WTC11 (cell line): ENCODE results near the gene WFDC1. TPM values are rescaled to one million over a fixed set of nuclear protein-coding genes. Genes with fewer than 3 reads are reported as not detected.
A peak's percentile ranks its signal among the peaks of the same experiment; 100 is the strongest.

Experiments
- ATAC-seq: fragments of 200-7000 bp; cut with Tn5 transposase; 2 replicates; pipeline ENCODE4 v1.10.0; 2021; ENCODE audit warnings: mild to moderate bottlenecking, moderate library complexity
- CTCF ChIA-PET: fragments of 300-600 bp; sonication (Branson Sonifier 250); formaldehyde crosslinking; loops from one replicate; lab custom pipeline; 2021; ENCODE audit warnings: antibody characterized with exemption; lab: Charles Lee
- POLR2A ChIA-PET: fragments of 350-600 bp; sonication (Branson Sonifier 250); formaldehyde crosslinking; loops from one replicate; lab custom pipeline; 2021; ENCODE audit warnings: antibody characterized with exemption; lab: Charles Lee
- DNase-seq: peaks from one replicate; pipeline ENCODE4 v3.0.0; 2021; ENCODE audit warnings: low spot score
- H3K27ac Mint-ChIP-seq: 2 replicates; pipeline ENCODE4 v1.8.0; 2021; ENCODE audit warnings: mixed read lengths
- H3K27me3 Mint-ChIP-seq: 2 replicates; pipeline ENCODE4 v1.8.0; 2021; ENCODE audit warnings: low read depth, mild to moderate bottlenecking, moderate library complexity, mixed read lengths
- H3K36me3 Mint-ChIP-seq: 2 replicates; pipeline ENCODE4 v1.8.0; 2021; ENCODE audit warnings: mixed read lengths
- H3K4me1 Mint-ChIP-seq: 2 replicates; pipeline ENCODE4 v1.8.0; 2022; ENCODE audit warnings: mixed read lengths
- H3K4me3 Mint-ChIP-seq: 2 replicates; pipeline ENCODE4 v1.8.0; 2021; ENCODE audit warnings: mild to moderate bottlenecking, moderate library complexity, mixed read lengths
- H3K9me3 Mint-ChIP-seq: 2 replicates; pipeline ENCODE4 v1.8.0; 2021; ENCODE audit warnings: mixed read lengths
- CBFB ChIP-seq: sonication (generic); formaldehyde crosslinking; IDR thresholded peaks from 2 replicates; pipeline ENCODE4 v1.8.1; 2022; ENCODE audit warnings: mild to moderate bottlenecking, low read depth, missing genetic modification reagents
- CDX4 ChIP-seq: fragments of 250-450 bp; sonication (Bioruptor Pico); IDR thresholded peaks from 2 replicates; pipeline ENCODE4 v1.9.0; 2021; ENCODE audit warnings: moderate library complexity, mild to moderate bottlenecking, inconsistent platforms, borderline replicate concordance
- FOXJ3 ChIP-seq: sonication (generic); formaldehyde crosslinking; IDR thresholded peaks from 2 replicates; pipeline ENCODE4 v1.9.0; 2021; ENCODE audit warnings: missing genetic modification reagents, mild to moderate bottlenecking, borderline replicate concordance
- GABPB1 ChIP-seq: sonication (generic); formaldehyde crosslinking; IDR thresholded peaks from 2 replicates; pipeline ENCODE4 v1.8.1; 2023; ENCODE audit warnings: mild to moderate bottlenecking, missing genetic modification reagents
- GTF2I ChIP-seq: fragments of 250-450 bp; sonication (Bioruptor Pico); conservative IDR thresholded peaks from 2 replicates; pipeline ENCODE4 v1.4.0; 2021; ENCODE audit warnings: mild to moderate bottlenecking
- MXD4 ChIP-seq: fragments of 250-450 bp; sonication (Bioruptor Pico); IDR thresholded peaks from 2 replicates; pipeline ENCODE4 v1.8.0; 2021; ENCODE audit warnings: mild to moderate bottlenecking, moderate library complexity, borderline replicate concordance
- PREB ChIP-seq: sonication (generic); formaldehyde crosslinking; IDR thresholded peaks from 2 replicates; pipeline ENCODE4 v1.8.1; 2022; ENCODE audit warnings: mild to moderate bottlenecking, missing genetic modification reagents, moderate library complexity, borderline replicate concordance
- RORB ChIP-seq: fragments of 250-450 bp; sonication (Bioruptor Pico); IDR thresholded peaks from 2 replicates; pipeline ENCODE4 v1.9.0; 2021; ENCODE audit warnings: mild to moderate bottlenecking
- ZNF219 ChIP-seq: sonication (generic); formaldehyde crosslinking; IDR thresholded peaks from 2 replicates; pipeline ENCODE4 v1.8.0; 2023; ENCODE audit warnings: missing genetic modification reagents, mild to moderate bottlenecking, borderline replicate concordance
- ZNF416 ChIP-seq: fragments of 250-450 bp; sonication (Bioruptor Pico); IDR thresholded peaks from 2 replicates; pipeline ENCODE4 v1.9.0; 2021; ENCODE audit warnings: mild to moderate bottlenecking, inconsistent platforms
- ZNF512 ChIP-seq: sonication (generic); formaldehyde crosslinking; IDR thresholded peaks from 2 replicates; pipeline ENCODE4 v1.8.1; 2022; ENCODE audit warnings: missing genetic modification reagents, borderline replicate concordance
- total RNA-seq: library from RNA; stranded (reverse); gene quantifications from 3 replicates; pipeline ENCODE4 v1.2.3, GENCODE V29; 2021
- TF ChIP-seq, protein P1 (sequence below): sonication (generic); formaldehyde crosslinking; IDR thresholded peaks from 2 replicates; pipeline ENCODE4 v1.8.0; 2023; ENCODE audit warnings: missing genetic modification reagents
- TF ChIP-seq, protein P2 (sequence below): fragments of 250-450 bp; sonication (Bioruptor Pico); conservative IDR thresholded peaks from 2 replicates; pipeline ENCODE4 v1.9.0; 2021; ENCODE audit warnings: mild to moderate bottlenecking

Gene WFDC1
- total RNA-seq, 1 experiment from 2014 or later, result 0.50 TPM

GRCh38 chr16:84254062-84254461 is 40.6 kb upstream of the WFDC1 start (continued):
- no peak for TF ChIP-seq PREB (CRISPR knock-in tag)
- TF ChIP-seq ZNF219, result no peak
- no peak for TF ChIP-seq MXD4

DNA sequence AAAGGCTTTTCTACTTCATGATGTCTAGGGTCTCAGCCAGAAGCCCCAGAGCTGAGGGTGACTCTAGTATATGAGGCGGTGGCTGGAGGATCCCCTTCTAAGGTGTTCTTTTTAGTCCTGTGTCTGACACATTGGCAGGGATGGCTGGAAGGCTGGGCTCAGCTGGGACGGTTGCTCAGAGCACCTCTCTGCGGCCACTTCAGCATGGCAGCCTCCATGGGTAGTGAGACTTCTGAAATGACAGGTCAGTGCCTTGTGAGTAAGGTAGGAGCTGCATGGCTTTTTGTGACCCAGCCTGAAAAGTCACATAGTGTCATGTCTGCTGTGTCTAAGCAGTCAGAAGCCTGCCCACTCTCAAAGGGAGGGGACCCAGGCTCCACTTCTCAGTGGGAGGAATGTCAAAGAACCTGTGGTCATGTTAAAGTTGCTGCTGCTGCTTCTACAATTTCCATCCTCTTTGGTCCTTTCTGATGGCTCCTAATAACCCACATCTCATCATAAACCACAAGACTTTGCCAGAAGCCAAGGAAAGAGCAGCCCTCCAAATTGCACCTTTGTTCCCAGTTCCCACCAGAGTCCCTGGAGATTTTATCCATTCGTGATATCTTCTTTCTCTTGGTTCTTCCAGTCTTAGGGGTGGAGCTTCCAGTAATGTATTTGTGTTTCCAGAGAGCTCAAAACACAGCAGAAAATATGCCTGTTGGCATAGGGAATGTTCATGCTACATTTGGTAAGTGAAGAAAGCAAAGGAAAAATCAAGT is 39.4 kb upstream of the WFDC1 start:
- TF ChIP-seq, protein P1, sequence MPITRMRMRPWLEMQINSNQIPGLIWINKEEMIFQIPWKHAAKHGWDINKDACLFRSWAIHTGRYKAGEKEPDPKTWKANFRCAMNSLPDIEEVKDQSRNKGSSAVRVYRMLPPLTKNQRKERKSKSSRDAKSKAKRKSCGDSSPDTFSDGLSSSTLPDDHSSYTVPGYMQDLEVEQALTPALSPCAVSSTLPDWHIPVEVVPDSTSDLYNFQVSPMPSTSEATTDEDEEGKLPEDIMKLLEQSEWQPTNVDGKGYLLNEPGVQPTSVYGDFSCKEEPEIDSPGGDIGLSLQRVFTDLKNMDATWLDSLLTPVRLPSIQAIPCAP (CRISPR knock-in tag), result no peak
- TF ChIP-seq CDX4 (CRISPR knock-in tag), result no peak
- TF ChIP-seq FOXJ3, result no peak
- TF ChIP-seq ZNF512 (CRISPR knock-in tag), result no peak
- Mint-ChIP-seq H3K36me3 (no peaks in the 10 kb centered on the region), H3K9me3 (peaks cover 27% of the 10 kb centered on the region), H3K4me3 (no peak overlapping the region), H3K4me1 (0 out of 2 replicates have a peak, but pooled peaks cover 10% of the 10 kb centered on the region), H3K27me3 (peaks cover 10% of the 10 kb centered on the region), H3K27ac (no peak overlapping the region)
- CTCF ChIA-PET, result no interaction called here
- DNase-seq (no peak), ATAC-seq (no peak)
- POLR2A ChIA-PET, result no interaction called here

GRCh38 chr16:84258266-84258665 is 36.4 kb upstream of the WFDC1 start:
- POLR2A ChIA-PET, result no interaction called here
- H3K4me1 Mint-ChIP-seq, result no peaks in the 10 kb centered on the region
- ATAC-seq, result no peak
- TF ChIP-seq, protein P1 (CRISPR knock-in tag), result no peak
- TF ChIP-seq ZNF416 (CRISPR knock-in tag), result no peak
- no peak for TF ChIP-seq GABPB1 (CRISPR knock-in tag)
- TF ChIP-seq, protein P2, sequence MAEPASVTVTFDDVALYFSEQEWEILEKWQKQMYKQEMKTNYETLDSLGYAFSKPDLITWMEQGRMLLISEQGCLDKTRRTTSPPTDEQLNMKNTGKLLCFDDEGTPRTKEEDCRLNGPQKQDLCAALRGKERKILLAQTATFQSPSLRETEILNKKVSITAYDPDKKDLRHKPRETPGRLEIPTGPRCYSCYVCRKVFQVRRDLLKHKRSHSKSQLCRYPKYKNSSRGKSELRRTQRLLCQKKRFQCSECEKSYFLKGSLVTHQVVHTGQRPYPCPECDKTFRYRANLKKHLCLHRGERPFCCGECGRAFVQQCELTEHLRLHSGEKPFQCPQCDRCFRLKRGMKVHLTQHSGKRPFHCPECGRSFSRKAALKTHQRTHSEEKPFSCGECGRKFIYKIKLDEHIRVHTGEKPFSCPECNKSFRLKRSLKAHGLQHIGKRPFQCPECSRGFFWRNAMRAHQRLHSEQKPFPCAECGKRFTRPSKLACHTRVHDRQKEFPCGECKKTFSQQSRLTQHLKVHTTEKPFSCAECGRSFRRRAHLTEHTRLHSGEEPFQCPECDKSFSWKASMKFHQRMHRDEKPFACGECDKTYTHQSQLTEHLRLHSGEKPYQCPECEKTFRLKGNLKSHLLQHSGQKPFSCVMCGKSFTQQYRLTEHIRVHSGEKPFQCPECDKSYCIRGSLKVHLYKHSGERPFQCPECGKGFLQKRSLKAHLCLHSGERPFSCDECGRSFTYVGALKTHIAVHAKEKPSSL (CRISPR knock-in tag), result no peak
- no peak for TF ChIP-seq RORB (CRISPR knock-in tag)
- TF ChIP-seq, all 79 proteins: peak for 0
- H3K27ac Mint-ChIP-seq, result no peak overlapping the region
- peaks cover 8% of the 10 kb centered on the region for H3K27me3 Mint-ChIP-seq
- peaks cover 30% of the 10 kb centered on the region for H3K9me3 Mint-ChIP-seq
- no peak overlapping the region for H3K4me3 Mint-ChIP-seq
- CTCF ChIA-PET, result interaction anchor here (1.1 kb wide), 1 partner anchor 71 kb away, joined by 3 read pairs; the partner anchor contains the start of gene TAF1C
- DNase-seq, result no peak
- H3K36me3 Mint-ChIP-seq, result no peaks in the 10 kb centered on the region

GRCh38 chr16:84259691-84260090 is 35.0 kb upstream of the WFDC1 start:
- no peak overlapping the region for H3K4me3 Mint-ChIP-seq
- H3K9me3 Mint-ChIP-seq, result peaks cover 30% of the 10 kb centered on the region
- ChIA-PET POLR2A (no interaction called here), CTCF (no interaction called here)
- no peaks in the 10 kb centered on the region for H3K36me3 Mint-ChIP-seq
- peaks cover 8% of the 10 kb centered on the region for H3K27me3 Mint-ChIP-seq
- TF ChIP-seq GTF2I (CRISPR knock-in tag) (0 out of 2 replicates have a peak, but pooled peaks have one; percentile 13), CBFB (no peak)
- H3K4me1 Mint-ChIP-seq, result no peaks in the 10 kb centered on the region
- ATAC-seq, result no peak
- no peak for DNase-seq
- H3K27ac Mint-ChIP-seq, result no peak overlapping the region
